Limb (tissue), 2 donors: Measurements from ENCODE around the gene VSTM5.
A peak's percentile ranks its signal among the peaks of the same experiment; 100 is the strongest.
"Not testable (repeated sequence)": the region's sequence is repeated elsewhere in the genome, so short reads cannot be mapped to it uniquely, and the experiment has no call there.

ENCODE experiments used
- DNase-seq, 2 donors: peaks; one replicate each; pipeline ENCODE4 v3.0.0-alpha.2; 2016; ENCODE audit errors: extremely low spot score in 2 of 2

VSTM5 gene

GRCh38 chr11:93796441-93797231 is 53.8 kb downstream of the VSTM5 start:
- DNase-seq = no peak

- DNase-seq = no peak
These were observed 58.9 kb downstream of the VSTM5 start for GRCh38 chr11:93791493-93791892.

GRCh38 chr11:93784935-93785360 is 65.5 kb downstream of the VSTM5 start:
- DNase-seq = no peak

- DNase-seq = peak; percentile 93 to 97
These were observed 66.1 kb downstream of the VSTM5 start, which contains the start of gene MED17 for GRCh38 chr11:93784145-93784934. TSS of gene MED17 (plus strand) at chr11:93784282. CDS start at chr11:93784514, 232 bp downstream.

GRCh38 chr11:93783765-93784144 is 66.7 kb downstream of the VSTM5 start:
- no peak for DNase-seq

GRCh38 chr11:93783362-93783761 is 67.1 kb downstream of the VSTM5 start:
- DNase-seq = no peak

- DNase-seq = no peak
These were observed 75.1 kb downstream of the VSTM5 start for GRCh38 chr11:93775289-93775688.

- not testable (repeated sequence) for DNase-seq
These were observed 75.9 kb downstream of the VSTM5 start for GRCh38 chr11:93774560-93774959.

- DNase-seq = no peak
These were observed 76.7 kb downstream of the VSTM5 start for GRCh38 chr11:93773601-93774200.

- DNase-seq = no peak
These were observed 77.4 kb downstream of the VSTM5 start for GRCh38 chr11:93773045-93773477.

GRCh38 chr11:93772123-93772522 is 78.3 kb downstream of the VSTM5 start:
- no peak for DNase-seq

GRCh38 chr11:93770160-93770559 is 80.3 kb downstream of the VSTM5 start:
- no peak for DNase-seq
